HCT116 (cell line): ENCODE results near the gene MYLIP. TPM values are rescaled to one million over a fixed set of nuclear protein-coding genes. Genes with fewer than 3 reads are reported as not detected.

ENCODE experiments used
- ATAC-seq: fragments of 200-7000 bp; cut with Tn5 transposase; 2 replicates; pipeline ENCODE4 v1.9.1; 2020; ENCODE audit warnings: mild to moderate bottlenecking, moderate library complexity
- BruUV-seq: library from RNA; stranded (reverse); fragments of 400-500 nt; replicated peaks from 2 replicates; lab custom pipeline; 2021; lab: Mats Ljungman, UMichigan
- CTCF ChIA-PET: fragments of 300-600 bp; sonication (Branson Sonifier 250); formaldehyde crosslinking; loops from one replicate; lab custom pipeline; 2021; ENCODE audit warnings: antibody characterized with exemption; lab: Charles Lee
- POLR2A ChIA-PET: fragments of 300-600, 350-600 bp; sonication (Branson Sonifier 250); formaldehyde crosslinking; loops from one replicate; lab custom pipeline; 2021; ENCODE audit warnings: antibody characterized with exemption; lab: Charles Lee
- RAD21 ChIA-PET, 2 experiments: fragments of 300-600 bp; sonication (Branson Sonifier 250); formaldehyde crosslinking; loops; one replicate each; lab custom pipeline; 2023; ENCODE audit warnings: low total read pairs in 2 of 2; ENCODE audit not compliant: uncharacterized antibody in 2 of 2, unreplicated experiment in 2 of 2, low non-redundant PET in 1 of 2; lab: Charles Lee
- DNase-seq: peaks from one replicate; pipeline ENCODE4 v3.0.0-alpha.2; 2010; ENCODE audit warnings: low read depth, low spot score
- H2AFZ ChIP-seq: fragments of 200-600 bp; shearing (Covaris generic), sonication (generic); 2 replicates; pipeline ENCODE4 v1.6.1; 2017; ENCODE audit warnings: low read depth, mixed run types, mixed read lengths, antibody characterized with exemption, low read length; ENCODE audit not compliant: poor library complexity, severe bottlenecking
- H3K27ac ChIP-seq: 2 replicates; pipeline ENCODE4 v1.5.1; 2012; ENCODE audit warnings: low read depth, low read length
- H3K27me3 ChIP-seq: fragments of 200-600 bp; sonication (generic); 2 replicates; pipeline ENCODE4 v1.6.1; 2016; ENCODE audit warnings: mixed run types, low read length, mixed read lengths; ENCODE audit not compliant: insufficient read depth
- H3K36me3 ChIP-seq, 2 experiments: fragments of 200-500 bp in 1 of 2; fragments of 200-600 bp in 1 of 2; sonication (Bioruptor generic) in 1 of 2; sonication (generic) in 1 of 2; 2 replicates each; pipeline versions ENCODE4 v1.5.1 to v1.6.1; 2014 to 2016; ENCODE audit warnings: low read length in 2 of 2, inconsistent platforms in 1 of 2, mixed read lengths in 1 of 2, mixed run types in 1 of 2; ENCODE audit not compliant: insufficient read depth in 2 of 2, control insufficient read depth in 1 of 2
- H3K4me1 ChIP-seq, 2 experiments: fragments of 200-600 bp in 1 of 2; sonication (generic) in 1 of 2; 2 replicates each; pipeline versions ENCODE4 v1.5.1 to v1.6.1; 2012 to 2017; ENCODE audit warnings: low read length in 2 of 2, inconsistent platforms in 1 of 2, mild to moderate bottlenecking in 1 of 2, mixed read lengths in 1 of 2, mixed run types in 1 of 2, moderate library complexity in 1 of 2; ENCODE audit not compliant: insufficient read depth in 2 of 2, control insufficient read depth in 1 of 2
- H3K4me2 ChIP-seq: fragments of 200-600 bp; sonication (generic); 2 replicates; pipeline ENCODE4 v1.6.1; 2017; ENCODE audit warnings: mixed run types, low read length, mixed read lengths
- H3K4me3 ChIP-seq, 2 experiments: fragments of 200-600 bp in 1 of 2; sonication (generic) in 1 of 2; replicated peaks in 1 of 2; 2 replicates each; pipeline ENCODE4 v1.5.1; 2011 to 2016; ENCODE audit warnings: low read length in 2 of 2, control low read depth in 1 of 2, low read depth in 1 of 2, mild to moderate bottlenecking in 1 of 2, mixed read lengths in 1 of 2, mixed run types in 1 of 2
- H3K79me2 ChIP-seq: fragments of 200-600 bp; sonication (generic); 2 replicates; pipeline ENCODE4 v1.6.1; 2017; ENCODE audit warnings: mild to moderate bottlenecking, mixed run types, low read length, moderate library complexity, mixed read lengths; ENCODE audit not compliant: insufficient read depth
- H3K9ac ChIP-seq: fragments of 200-600 bp; sonication (generic); 2 replicates; pipeline ENCODE4 v1.6.1; 2016; ENCODE audit warnings: low read length, mixed read lengths
- H3K9me2 ChIP-seq: fragments of 200-600 bp; sonication (generic), shearing (Covaris generic); 2 replicates; pipeline ENCODE4 v1.6.1; 2017; ENCODE audit warnings: mixed run types, mild to moderate bottlenecking, moderate library complexity; ENCODE audit not compliant: insufficient read depth
- H3K9me3 ChIP-seq, 2 experiments: fragments of 200-500 bp in 1 of 2; fragments of 200-600 bp in 1 of 2; sonication (Bioruptor generic) in 1 of 2; sonication (generic) in 1 of 2; 2 replicates each; pipeline ENCODE4 v1.6.1; 2014 to 2017; ENCODE audit warnings: low read length in 2 of 2, mixed read lengths in 2 of 2, inconsistent platforms in 1 of 2, low read depth in 1 of 2, mild to moderate bottlenecking in 1 of 2, mixed run types in 1 of 2, moderate library complexity in 1 of 2; ENCODE audit not compliant: control insufficient read depth in 1 of 2, insufficient read depth in 1 of 2
- H4K20me1 ChIP-seq: fragments of 200-600 bp; sonication (generic), shearing (Covaris generic); 2 replicates; pipeline ENCODE4 v1.6.1; 2017; ENCODE audit warnings: mixed run types, mild to moderate bottlenecking, moderate library complexity; ENCODE audit not compliant: insufficient read depth
- EGR1 ChIP-seq: IDR thresholded peaks from 2 replicates; pipeline ENCODE4 v1.6.1; 2012; ENCODE audit warnings: low read depth
- EZH2 ChIP-seq: fragments of 200-600 bp; sonication (generic); IDR thresholded peaks from 2 replicates; pipeline ENCODE4 v1.6.1; 2017; ENCODE audit warnings: antibody characterized with exemption, mixed run types
- EZH2phosphoT487 ChIP-seq: fragments of 200-600 bp; IDR thresholded peaks from 2 replicates; pipeline ENCODE4 v1.6.1; 2018; ENCODE audit warnings: antibody characterized with exemption, borderline replicate concordance
- FOSL1 ChIP-seq: IDR thresholded peaks from 2 replicates; pipeline ENCODE4 v1.6.1; 2012; ENCODE audit warnings: low read depth
- JUND ChIP-seq: IDR thresholded peaks from 2 replicates; pipeline ENCODE4 v1.6.1; 2012
- POLR2A ChIP-seq: IDR thresholded peaks from 2 replicates; pipeline ENCODE4 v1.7.0; 2011; ENCODE audit warnings: borderline replicate concordance; ENCODE audit not compliant: insufficient read depth, insufficient read length; ENCODE audit errors: extremely low read depth
- REST ChIP-seq: IDR thresholded peaks from 2 replicates; pipeline ENCODE4 v1.6.1; 2012; ENCODE audit warnings: low read depth
- SP1 ChIP-seq: IDR thresholded peaks from 2 replicates; pipeline ENCODE4 v1.6.1; 2012; ENCODE audit warnings: low read depth
- TCF7L2 ChIP-seq: IDR thresholded peaks from 2 replicates; pipeline ENCODE4 v1.7.0; 2011; ENCODE audit warnings: borderline replicate concordance, inconsistent platforms; ENCODE audit not compliant: insufficient read depth, insufficient read length; ENCODE audit errors: extremely low read depth
- YY1 ChIP-seq: IDR thresholded peaks from 2 replicates; pipeline ENCODE4 v1.6.1; 2011; ENCODE audit warnings: low read length, low read depth, moderate library complexity, mild to moderate bottlenecking; ENCODE audit not compliant: insufficient replicate concordance; ENCODE audit errors: extremely low read depth
- intact Hi-C: fragments of 100-400 bp; cut with micrococcal nuclease; formaldehyde crosslinking; loops from 2 replicates; pipeline ENCODE4 v1.10.0; 2022
- total RNA-seq: library from RNA; stranded (reverse); gene quantifications from one replicate; pipeline ENCODE4 v1.2.1, GENCODE V29; 2021; ENCODE audit not compliant: unreplicated experiment

MYLIP gene
- total RNA-seq, 1 experiment from 2014 or later, result 10.6 TPM

DNA sequence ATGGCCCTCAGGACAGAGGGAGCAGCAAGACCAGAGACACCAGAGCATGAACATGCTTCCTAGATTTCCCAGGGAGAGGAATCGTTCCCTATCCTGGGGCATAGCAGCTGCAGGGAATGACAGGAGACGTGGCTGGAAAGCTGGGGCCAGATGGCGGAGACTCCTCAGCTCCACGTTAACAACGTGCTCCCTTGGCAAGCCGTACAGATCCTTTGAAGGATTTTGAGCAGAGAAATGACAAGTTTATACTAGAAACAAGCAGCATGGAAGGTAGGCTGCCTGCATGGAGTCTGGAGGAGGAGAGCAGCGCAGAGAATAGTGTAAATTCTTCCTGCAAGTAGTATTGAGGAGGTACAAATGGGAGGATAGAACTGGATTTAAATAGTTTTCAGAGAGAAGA, 11.7 kb downstream of the MYLIP start:
- no peak overlapping the region for H3K27ac ChIP-seq
- H3K4me2 ChIP-seq, result no peak overlapping the region
- RAD21 ChIA-PET, result no interaction called here
- H3K4me3 ChIP-seq, result no peak overlapping the region
- peaks cover 11 to 20% of the 10 kb centered on the region in 2 experiments for H3K4me1 ChIP-seq
- H3K79me2 ChIP-seq, result peaks cover 26% of the 10 kb centered on the region
- no peak overlapping the region for H2AFZ ChIP-seq
- H3K36me3 ChIP-seq, result peaks cover 18 to 36% of the 10 kb centered on the region in 2 experiments
- POLR2A ChIA-PET, result no interaction called here
- H4K20me1 ChIP-seq, result no peaks in the 10 kb centered on the region; the same call in 1 of the 2 replicates
- no peak for TF ChIP-seq POLR2A
- TF ChIP-seq TCF7L2, result no peak
- no peak for TF ChIP-seq SP1
- no peak for TF ChIP-seq FOSL1
- no peak for TF ChIP-seq YY1
- TF ChIP-seq EGR1, result no peak
- TF ChIP-seq EZH2, result no peak
- no peak for TF ChIP-seq REST
- TF ChIP-seq JUND, result no peak
- TF ChIP-seq EZH2phosphoT487, result no peak
- no TSS peak for BruUV-seq
- no peaks in the 10 kb centered on the region for H3K9me3 ChIP-seq
- no peak for DNase-seq
- no peak overlapping the region for H3K9ac ChIP-seq
- intact Hi-C loops, result no loop called here
- ATAC-seq, result no peak
- no peaks in the 10 kb centered on the region for H3K27me3 ChIP-seq
- CTCF ChIA-PET, result interaction anchor here (0.6 kb wide), 1 partner anchor 755 kb away, joined by 3 read pairs; no protein-coding TSS in a partner anchor
- no peaks in the 10 kb centered on the region for H3K9me2 ChIP-seq
